Esophagus muscularis mucosa (tissue), 3 donors: ENCODE measurements around the gene LHFPL6.

Experiments used
- POLR2AphosphoS5 ChIP-seq, 2 donors: sonication (generic); formaldehyde crosslinking; IDR thresholded peaks; one replicate each; pipeline ENCODE4 v1.6.1; 2017; ENCODE audit warnings: antibody characterized with exemption in 2 of 2
- TF ChIP-seq, protein P1 (sequence below), 3 experiments: fragments of 200-600 bp in 2 of 3; fragments of 450-650 bp in 1 of 3; sonication (generic) in 2 of 3; IDR thresholded peaks; one replicate each; pipeline ENCODE4 v1.5.1; 2017 to 2019; ENCODE audit warnings: antibody characterized with exemption in 3 of 3, mild to moderate bottlenecking in 2 of 3, moderate library complexity in 1 of 3

GRCh38 chr13:39402221-39402970 is 200.6 kb downstream of the LHFPL6 start:
- TF ChIP-seq, protein P1, sequence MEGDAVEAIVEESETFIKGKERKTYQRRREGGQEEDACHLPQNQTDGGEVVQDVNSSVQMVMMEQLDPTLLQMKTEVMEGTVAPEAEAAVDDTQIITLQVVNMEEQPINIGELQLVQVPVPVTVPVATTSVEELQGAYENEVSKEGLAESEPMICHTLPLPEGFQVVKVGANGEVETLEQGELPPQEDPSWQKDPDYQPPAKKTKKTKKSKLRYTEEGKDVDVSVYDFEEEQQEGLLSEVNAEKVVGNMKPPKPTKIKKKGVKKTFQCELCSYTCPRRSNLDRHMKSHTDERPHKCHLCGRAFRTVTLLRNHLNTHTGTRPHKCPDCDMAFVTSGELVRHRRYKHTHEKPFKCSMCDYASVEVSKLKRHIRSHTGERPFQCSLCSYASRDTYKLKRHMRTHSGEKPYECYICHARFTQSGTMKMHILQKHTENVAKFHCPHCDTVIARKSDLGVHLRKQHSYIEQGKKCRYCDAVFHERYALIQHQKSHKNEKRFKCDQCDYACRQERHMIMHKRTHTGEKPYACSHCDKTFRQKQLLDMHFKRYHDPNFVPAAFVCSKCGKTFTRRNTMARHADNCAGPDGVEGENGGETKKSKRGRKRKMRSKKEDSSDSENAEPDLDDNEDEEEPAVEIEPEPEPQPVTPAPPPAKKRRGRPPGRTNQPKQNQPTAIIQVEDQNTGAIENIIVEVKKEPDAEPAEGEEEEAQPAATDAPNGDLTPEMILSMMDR (IDR thresholded peaks at IDR 0.05): no peak
- no peak for TF ChIP-seq POLR2AphosphoS5 (IDR thresholded peaks at IDR 0.05)
